HAP-1 (cell line): Measurements from ENCODE around the gene CA9.
A peak's percentile ranks its signal among the peaks of the same experiment; 100 is the strongest.
"Not testable (repeated sequence)": the region's sequence is repeated elsewhere in the genome, so short reads cannot be mapped to it uniquely, and the experiment has no call there.

ENCODE experiments used
- DNase-seq, 2 experiments: peaks; one replicate each; pipeline ENCODE4 v3.0.0-alpha.2; 2016 to 2020; ENCODE audit warnings: low spot score in 2 of 2
- H3K27me3 ChIP-seq: fragments of 250-450 bp; sonication (Bioruptor Pico); 2 replicates; pipeline ENCODE4 v1.5.1; 2020; ENCODE audit warnings: low read depth, mild to moderate bottlenecking, moderate library complexity
- H3K36me3 ChIP-seq: fragments of 250-450 bp; sonication (Bioruptor Pico); replicated peaks from 2 replicates; pipeline ENCODE4 v1.5.1; 2020; ENCODE audit warnings: mild to moderate bottlenecking
- H3K4me1 ChIP-seq: fragments of 250-450 bp; sonication (Bioruptor Pico); 2 replicates; pipeline ENCODE4 v1.5.1; 2020; ENCODE audit warnings: mild to moderate bottlenecking
- H3K4me3 ChIP-seq: fragments of 250-450 bp; sonication (Bioruptor Pico); 2 replicates; pipeline ENCODE4 v1.5.1; 2020; ENCODE audit warnings: mild to moderate bottlenecking, moderate library complexity
- H3K9me3 ChIP-seq: fragments of 250-450 bp; sonication (Bioruptor Pico); 2 replicates; pipeline ENCODE4 v1.5.1; 2020; ENCODE audit warnings: mild to moderate bottlenecking, moderate library complexity
- in situ Hi-C: fragments of 300-500 bp; cut with MboI; formaldehyde crosslinking; loops from 3 replicates; pipeline ENCODE4 v1.14.3; 2020; ENCODE audit warnings: low sequenced_read_pairs, inconsistent platforms, mixed read lengths

Gene CA9

DNA sequence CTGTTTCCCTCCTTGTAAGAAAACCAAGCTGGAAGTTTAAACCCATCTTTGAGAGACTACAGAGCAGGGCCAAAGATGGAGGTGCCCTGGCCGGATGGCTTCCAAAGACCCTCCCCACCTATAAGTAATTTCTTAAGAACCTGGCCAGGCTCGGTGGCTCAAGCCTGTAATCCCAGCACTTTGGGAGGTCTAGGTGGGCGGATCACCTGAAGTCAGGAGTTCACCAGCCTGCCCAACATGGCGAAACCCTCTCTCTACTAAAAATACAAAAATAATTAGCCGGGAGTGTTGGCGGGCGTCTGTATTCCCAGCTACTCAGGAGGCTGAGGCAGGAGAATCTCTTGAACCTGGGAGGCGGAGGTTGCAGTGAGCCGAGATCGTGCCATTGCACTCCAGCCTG lies 28.0 kb upstream of the CA9 start:
- peak overlapping the region; percentile 57 for H3K4me3 ChIP-seq
- DNase-seq, H3K4me1 ChIP-seq: not testable (repeated sequence)

DNA sequence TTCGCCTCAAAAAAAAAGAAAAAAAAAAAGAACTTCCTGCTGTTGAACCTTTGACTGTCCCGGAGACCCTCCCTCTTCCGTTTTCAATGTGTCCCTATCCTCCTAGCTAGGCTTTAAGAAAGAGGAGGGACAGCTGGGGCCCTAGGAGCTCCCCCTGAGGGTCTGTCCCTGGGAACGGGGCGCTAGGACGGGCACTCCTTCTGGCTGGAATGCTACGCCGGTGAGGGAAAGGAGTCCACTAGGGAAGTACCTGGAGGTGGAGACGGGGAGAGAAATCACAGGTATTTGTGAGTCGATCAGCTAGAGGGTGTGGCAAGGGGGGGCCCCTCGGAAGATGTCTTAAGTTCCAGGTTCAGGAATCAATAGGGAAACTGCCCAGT lies 27.6 kb upstream of the CA9 start:
- in situ Hi-C loops, result no loop called here
- H3K27me3 ChIP-seq, result no peaks in the 10 kb centered on the region
- DNase-seq, result no peak
- H3K36me3 ChIP-seq, result no peaks in the 10 kb centered on the region
- no peaks in the 10 kb centered on the region for H3K9me3 ChIP-seq
- H3K4me3 ChIP-seq, result peak overlapping the region; percentile 57
- H3K4me1 ChIP-seq, result peaks cover 9% of the 10 kb centered on the region

More for the DNA sequence above, 28.0 kb upstream of the CA9 start:
- H3K27me3 ChIP-seq, H3K9me3 ChIP-seq, in situ Hi-C loops, H3K36me3 ChIP-seq: not testable (repeated sequence)

DNA sequence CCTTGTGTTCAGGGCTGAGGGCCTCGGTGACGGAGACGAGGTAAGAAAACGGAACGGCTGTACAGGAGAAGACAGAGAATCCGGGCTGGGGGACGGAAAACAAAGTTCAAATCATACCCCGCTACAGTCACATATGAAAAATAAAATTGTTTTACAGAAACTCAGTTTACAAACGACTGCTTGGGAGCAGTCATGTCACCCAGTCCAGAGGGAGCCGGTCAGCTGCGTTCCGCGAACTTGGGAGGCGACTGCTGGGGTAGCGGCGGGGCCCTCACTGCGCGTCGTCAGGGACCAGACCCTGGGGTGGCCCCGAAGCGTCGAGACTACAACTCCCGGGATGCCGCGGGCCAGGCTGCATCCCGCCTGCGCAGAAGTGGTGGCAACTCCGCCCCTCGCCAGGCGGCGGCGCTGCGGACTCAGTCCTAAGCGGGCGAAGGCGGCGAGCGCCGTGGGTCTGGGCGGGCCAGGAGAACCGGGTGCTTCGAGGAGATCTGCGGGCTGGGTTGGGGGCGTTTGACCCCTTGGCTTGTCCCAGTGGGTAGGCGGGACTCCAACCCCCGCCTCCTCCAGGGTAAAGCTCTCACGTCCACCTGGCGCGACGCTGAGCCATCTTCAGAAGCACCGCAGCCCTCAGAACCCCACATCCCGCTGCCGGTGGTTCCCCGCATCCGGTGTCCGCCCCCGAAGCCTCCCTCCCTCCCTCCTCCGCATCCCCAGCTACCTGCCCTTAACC lies 27.0 kb upstream of the CA9 start:
- Histone ChIP-seq H3K27me3 (no peaks in the 10 kb centered on the region), H3K9me3 (no peaks in the 10 kb centered on the region), H3K4me1 (peaks cover 9% of the 10 kb centered on the region), H3K36me3 (no peaks in the 10 kb centered on the region), H3K4me3 (peak overlapping the region; percentile 57)
- in situ Hi-C loops, result no loop called here
- DNase-seq, result peak; percentile 89 to 95

DNA sequence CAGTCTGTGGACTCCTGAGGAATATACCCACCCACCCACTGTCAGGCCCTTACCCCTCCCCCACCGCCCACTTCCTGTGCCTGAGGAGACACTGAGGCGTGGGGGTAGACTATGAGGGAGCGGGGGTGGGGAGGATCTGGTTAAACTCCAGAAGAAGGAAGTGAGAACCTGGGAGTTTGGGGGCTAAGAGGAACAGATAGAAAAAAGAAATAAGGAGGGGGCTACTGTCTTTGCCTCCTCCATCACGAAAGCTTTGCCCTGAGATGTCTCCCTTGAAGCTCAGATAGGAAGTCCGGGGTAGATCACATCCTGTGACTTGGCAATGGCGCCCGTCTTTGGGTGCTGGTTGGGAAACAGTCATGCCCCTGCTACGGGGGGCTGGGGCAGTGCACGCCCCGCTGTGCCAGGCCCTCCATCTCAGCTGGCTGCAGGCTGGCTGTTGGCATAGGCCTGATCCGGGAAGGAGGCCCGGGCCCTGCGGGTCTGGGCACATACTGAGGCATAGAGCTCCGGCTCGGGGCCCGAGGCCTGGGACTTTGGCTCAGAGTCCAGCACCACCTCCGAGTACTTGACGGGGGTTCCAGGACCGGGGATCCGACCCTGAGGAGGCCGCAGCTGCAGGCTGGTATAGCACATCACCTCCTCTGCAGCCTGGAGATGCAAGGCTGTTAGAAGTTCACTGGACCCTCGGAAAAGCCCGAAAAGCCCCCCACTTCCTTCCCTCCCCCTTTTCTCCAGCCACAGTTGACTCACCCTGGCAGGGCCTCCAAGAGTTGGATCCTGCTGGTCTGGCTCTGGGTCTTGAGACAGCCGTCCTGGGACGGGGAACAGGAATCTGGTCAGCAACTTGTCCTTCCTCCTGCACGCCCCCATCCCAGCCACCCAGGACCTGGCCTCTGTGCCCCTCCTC lies 24.0 kb upstream of the CA9 start:
- in situ Hi-C loops, result no loop called here
- Histone ChIP-seq H3K4me3 (no peak overlapping the region), H3K4me1 (peaks cover 9% of the 10 kb centered on the region), H3K36me3 (no peaks in the 10 kb centered on the region), H3K27me3 (no peaks in the 10 kb centered on the region), H3K9me3 (no peaks in the 10 kb centered on the region)
- no peak for DNase-seq

DNA sequence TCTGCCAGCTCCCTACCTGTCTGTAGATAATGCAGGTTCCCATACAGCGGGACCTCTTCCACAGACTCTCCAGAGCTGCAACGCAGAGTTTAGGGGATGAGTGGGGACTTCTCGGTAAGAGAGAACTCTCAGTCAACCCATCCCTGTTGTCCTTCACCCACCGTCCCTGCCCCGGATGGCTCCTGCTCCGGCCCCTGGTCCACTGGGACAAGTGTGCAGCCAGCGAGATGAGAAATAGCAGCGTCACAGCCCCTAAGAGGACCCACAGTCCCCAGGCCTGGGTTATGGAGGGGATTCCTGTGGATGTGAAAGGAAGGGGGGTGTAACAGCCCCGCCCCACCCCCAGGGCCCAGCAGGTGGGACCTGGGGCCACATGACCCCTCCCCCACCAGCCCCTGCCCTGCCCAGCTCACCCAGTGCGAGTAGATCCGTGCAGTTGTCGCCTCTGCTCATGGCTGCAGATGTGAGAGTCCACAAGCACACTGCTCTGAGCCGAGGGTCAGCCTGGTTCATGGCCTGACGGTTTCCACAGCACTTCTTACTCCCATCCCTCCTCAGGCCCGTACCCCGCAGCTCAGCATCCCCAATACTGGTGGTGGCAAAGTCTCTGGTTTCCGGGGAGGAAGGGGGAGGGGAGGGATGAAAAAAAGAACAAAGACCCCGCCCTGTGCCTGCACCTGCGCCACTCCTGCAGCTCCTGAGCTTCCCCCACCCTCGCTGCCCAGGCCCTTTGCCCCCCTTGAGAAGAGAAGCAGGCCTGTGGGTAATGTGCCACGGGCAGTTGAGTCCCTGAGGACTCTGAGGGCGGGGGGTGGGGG lies 23.2 kb upstream of the CA9 start, which contains the start of gene SIT1:
Gene SIT1 (minus strand): TSS at position 591 of the 818 bp plus-strand sequence. CDS start 78 bp downstream, at position 513.
- in situ Hi-C loops, result no loop called here
- H3K4me1 ChIP-seq, result peaks cover 7% of the 10 kb centered on the region
- DNase-seq, result no peak

DNA sequence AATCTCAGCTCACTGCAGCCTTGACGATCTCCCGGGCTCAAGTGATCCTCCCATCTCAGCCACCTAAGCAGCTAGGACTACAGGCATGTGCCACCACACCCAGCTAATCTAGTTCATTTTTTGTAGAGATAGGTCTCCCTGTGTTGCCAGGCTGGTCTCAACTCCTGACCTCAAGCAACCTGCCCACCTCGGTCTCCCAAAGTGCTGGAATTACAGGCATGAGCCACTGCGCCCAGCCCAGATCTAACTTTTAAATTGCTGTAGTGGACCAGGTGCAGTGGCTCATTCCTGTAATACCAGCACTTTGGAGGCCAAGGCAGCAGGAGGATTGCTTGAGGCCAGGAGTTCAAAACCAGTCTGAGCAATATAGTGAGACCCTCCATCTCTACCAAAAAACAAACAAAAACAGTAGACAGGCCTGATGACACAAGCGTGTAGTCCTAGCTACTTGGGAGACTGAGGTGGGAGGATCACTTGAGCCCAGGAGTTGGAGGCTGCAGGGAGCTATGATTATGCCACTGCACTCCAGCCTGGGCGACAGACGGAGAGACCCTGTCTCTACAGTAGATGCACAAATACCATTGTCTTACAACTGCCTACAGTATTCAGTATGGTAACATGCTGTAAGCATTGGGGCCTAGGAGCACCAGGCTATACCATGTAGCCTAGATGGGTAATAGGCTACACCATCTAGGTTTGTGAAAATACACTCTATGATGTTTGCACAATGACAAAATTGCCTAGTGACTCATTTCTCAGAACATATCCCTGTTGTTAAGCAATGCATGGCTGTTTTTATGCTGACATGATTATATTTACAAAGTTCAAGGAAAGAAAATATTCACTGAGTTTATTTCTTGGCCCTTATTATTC lies 21.5 kb upstream of the CA9 start:
- H3K4me1 ChIP-seq, result peaks cover 5% of the 10 kb centered on the region; the same call in 1 of the 2 replicates
- no peak overlapping the region for H3K4me3 ChIP-seq
- in situ Hi-C loops, result no loop called here
- DNase-seq, result no peak
- no peaks in the 10 kb centered on the region for H3K36me3 ChIP-seq
- no peaks in the 10 kb centered on the region for H3K27me3 ChIP-seq
- H3K9me3 ChIP-seq, result no peaks in the 10 kb centered on the region

More for the DNA sequence above, 23.2 kb upstream of the CA9 start, which contains the start of gene SIT1:
- H3K9me3 ChIP-seq, result no peaks in the 10 kb centered on the region
- no peak within 1 kb of the TSS for H3K4me3 ChIP-seq
- no peaks in the 10 kb centered on the region for H3K36me3 ChIP-seq
- no peaks in the 10 kb centered on the region for H3K27me3 ChIP-seq

DNA sequence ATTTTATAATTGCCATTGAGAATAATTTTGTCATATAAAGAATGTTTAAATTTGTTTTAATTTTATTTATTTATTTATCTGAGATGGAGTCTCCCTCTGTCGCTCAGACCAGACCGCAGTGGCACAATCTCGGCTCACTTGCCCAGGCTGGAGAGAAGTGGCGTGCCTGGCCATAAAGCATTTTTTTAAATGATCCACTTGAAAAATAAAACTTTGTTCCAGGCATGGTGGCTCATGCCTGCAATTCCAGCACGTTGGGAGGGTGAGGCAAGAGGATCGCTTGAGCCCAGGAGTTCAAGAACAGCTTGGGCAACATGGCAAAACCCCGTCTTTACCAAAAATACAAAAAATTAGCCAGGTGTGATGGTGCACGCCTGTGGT lies 20.9 kb upstream of the CA9 start:
- peaks cover 7% of the 10 kb centered on the region; the same call in 1 of the 2 replicates for H3K4me1 ChIP-seq
- in situ Hi-C loops, result no loop called here
- no peak overlapping the region for H3K4me3 ChIP-seq
- no peak for DNase-seq
- no peaks in the 10 kb centered on the region for H3K27me3 ChIP-seq
- no peaks in the 10 kb centered on the region for H3K9me3 ChIP-seq
- no peaks in the 10 kb centered on the region for H3K36me3 ChIP-seq

DNA sequence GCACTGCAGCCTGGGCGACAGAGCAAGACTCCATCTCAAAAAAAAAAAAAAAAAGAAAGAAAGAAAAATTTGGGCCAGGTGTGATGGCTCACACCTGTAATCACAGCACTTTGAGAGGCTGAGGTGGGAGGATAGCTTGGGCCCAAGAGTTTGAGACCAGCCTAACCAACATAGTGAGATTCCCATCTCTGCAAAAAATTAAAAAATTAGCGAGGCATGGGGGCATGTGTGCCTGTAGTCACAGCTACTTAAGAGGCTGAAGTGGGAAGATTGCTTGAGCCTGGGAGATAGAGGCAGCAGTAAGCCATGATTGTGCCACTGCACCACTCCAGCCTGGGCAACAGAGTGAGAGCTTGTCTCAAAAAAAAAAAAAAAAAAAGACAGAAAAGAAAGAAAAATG lies 20.1 kb upstream of the CA9 start:
- no peak for DNase-seq
- Histone ChIP-seq H3K36me3 (no peaks in the 10 kb centered on the region), H3K4me3 (no peak overlapping the region), H3K27me3 (no peaks in the 10 kb centered on the region), H3K4me1 (peaks cover 7% of the 10 kb centered on the region), H3K9me3 (no peaks in the 10 kb centered on the region)
- in situ Hi-C loops, result no loop called here

DNA sequence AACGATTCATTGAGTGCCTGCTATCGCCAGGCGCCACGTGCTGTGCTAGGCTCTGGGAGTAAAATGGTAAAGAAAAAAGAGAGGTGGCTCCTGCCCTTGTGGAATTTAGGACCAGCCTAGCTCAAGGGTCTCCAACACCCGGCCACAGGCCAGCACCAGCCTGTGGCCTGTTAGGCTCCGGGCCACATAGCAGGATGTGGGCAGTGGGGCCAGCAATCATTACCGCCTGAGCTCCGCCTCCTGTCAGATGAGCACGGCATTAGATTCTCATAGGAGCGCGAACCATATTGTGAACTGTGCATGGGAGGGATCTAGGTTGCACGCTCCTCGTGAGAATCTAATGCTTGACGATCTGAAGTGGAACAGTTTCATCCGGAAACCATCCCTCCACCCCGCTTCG lies 17.4 kb upstream of the CA9 start:
- Histone ChIP-seq H3K4me3 (no peak overlapping the region), H3K9me3 (no peaks in the 10 kb centered on the region), H3K36me3 (peaks cover 14% of the 10 kb centered on the region), H3K4me1 (peaks cover 10% of the 10 kb centered on the region), H3K27me3 (no peaks in the 10 kb centered on the region)
- DNase-seq, result no peak
- in situ Hi-C loops, result no loop called here

DNA sequence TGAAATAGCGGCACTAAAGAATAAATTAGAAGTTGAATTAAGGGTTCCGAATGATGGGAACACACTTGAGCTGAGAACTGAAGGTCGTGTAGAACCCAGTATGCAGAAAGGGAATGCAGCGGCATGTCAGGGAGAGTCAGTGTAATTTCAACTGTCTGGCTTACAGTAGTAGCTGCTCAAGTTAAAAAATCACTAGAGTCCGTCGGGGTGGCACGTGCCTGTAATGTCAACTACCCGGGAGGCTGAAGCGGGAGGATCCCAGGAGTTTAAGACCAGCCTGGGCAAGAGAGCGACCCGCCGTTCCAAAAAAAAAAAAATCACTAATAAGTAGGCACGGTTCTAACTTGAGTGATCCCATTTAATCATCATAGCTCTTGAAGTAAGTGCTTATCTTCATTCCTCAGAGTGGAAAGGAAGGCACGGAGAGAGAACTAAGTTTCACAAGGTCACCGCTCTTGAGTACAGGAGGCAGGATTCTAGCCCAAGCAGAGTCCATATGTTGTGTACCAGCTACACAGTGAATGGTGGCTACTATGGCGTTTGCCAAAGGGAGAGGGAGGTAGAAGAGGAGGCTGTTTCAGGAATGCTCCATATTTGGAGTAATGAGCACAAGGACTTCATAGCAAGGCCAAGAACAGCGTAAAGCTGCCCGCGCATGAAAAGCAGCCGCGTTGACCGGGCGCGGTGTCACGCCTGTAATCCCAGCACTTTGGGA lies 16.7 kb upstream of the CA9 start:
- H3K4me3 ChIP-seq, result peak overlapping the region; percentile 28
- DNase-seq, result peak in 1 of 2 experiments; percentile 7
- in situ Hi-C loops, result no loop called here
- peaks cover 10% of the 10 kb centered on the region for H3K4me1 ChIP-seq
- peaks cover 20% of the 10 kb centered on the region for H3K36me3 ChIP-seq
- no peaks in the 10 kb centered on the region for H3K9me3 ChIP-seq
- H3K27me3 ChIP-seq, result no peaks in the 10 kb centered on the region

DNA sequence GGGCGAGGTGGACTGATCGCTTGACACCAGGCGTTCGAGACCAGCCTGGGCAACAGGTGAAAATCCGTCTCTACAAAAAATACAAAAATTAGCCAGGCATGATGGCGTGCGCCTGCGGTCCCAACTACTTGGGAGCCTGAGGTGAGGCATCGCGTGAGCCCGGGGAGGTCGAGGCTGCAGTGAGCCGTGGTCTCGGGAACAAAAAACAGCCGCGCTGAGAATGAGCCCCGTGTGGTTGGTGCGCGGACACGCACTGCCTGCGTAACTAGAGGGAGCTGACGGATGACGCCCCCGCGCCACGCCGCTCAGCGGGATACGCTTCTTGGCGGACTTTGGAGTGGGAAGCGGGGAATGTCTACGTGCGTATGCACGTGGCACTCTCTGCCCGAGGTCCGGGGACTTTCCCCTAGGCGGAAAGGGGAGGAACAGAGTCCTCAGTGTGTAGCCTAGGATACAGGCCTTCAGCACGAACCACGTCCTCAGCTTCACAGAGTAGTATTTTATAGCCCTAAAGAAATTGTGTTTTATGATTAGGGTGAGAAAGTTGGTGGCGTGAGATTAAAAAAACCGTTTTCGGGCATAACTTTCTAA lies 16.1 kb upstream of the CA9 start, which contains the start of gene RMRP:
Gene RMRP (minus strand): TSS at position 474 of the 591 bp plus-strand sequence.
- Histone ChIP-seq H3K4me3 (peak within 1 kb of the TSS; percentile 77), H3K36me3 (peaks cover 27% of the 10 kb centered on the region), H3K27me3 (no peaks in the 10 kb centered on the region), H3K9me3 (no peaks in the 10 kb centered on the region), H3K4me1 (peaks cover 10% of the 10 kb centered on the region)
- in situ Hi-C loops, result no loop called here
- peak; percentile 98 to 99 for DNase-seq
